ENCODE results near the gene ANAPC4.

ANAPC4 gene

DNA sequence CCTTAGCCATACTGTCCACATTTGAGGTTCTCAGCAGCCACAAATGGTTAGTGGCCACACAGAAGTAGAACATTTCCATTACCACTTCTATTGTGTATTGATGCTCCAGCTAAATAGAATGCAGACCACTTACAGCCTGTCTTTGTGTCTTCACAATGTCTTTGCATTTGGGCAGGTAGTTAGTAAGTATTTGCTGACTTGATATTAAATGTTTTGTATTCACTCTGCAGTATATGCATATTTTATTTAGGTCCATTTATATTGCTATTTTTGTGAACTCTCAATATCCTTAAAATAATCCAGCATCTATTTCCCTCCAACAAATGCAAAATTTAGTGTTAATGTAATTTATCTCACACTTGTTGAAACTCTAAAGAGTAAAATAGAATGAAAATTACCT, 26.6 kb downstream of the ANAPC4 start:
- Histone ChIP-seq H3K27me3 (ENCODE audit: control insufficient read depth, low read length) (no peaks in the 10 kb centered on the region), H4K20me1 (ENCODE audit: control insufficient read depth, insufficient read depth, low read depth, low read length) (no peaks in the 10 kb centered on the region), H3F3A (ENCODE audit: control insufficient read depth, insufficient read depth) (no peaks in the 10 kb centered on the region), H3K27ac (ENCODE audit: low read depth, low read length) (no peak overlapping the region), H3K4me3 (ENCODE audit: low read length) (no peak overlapping the region), H3K9me2 (replicated peaks; ENCODE audit: control insufficient read depth, low read length) (no peaks in the 10 kb centered on the region), H3K79me2 (ENCODE audit: control insufficient read depth, low read length) (no peaks in the 10 kb centered on the region), H3K4me2 (ENCODE audit: low read length) (no peak overlapping the region), H3K4me1 (ENCODE audit: control insufficient read depth, low read length) (no peaks in the 10 kb centered on the region), H3K36me3 (ENCODE audit: control insufficient read depth, low read length) (peaks cover 81% of the 10 kb centered on the region), H3K9me3 (ENCODE audit: control insufficient read depth, insufficient read depth, low read length) (no peaks in the 10 kb centered on the region)
- TF ChIP-seq CTCF (IDR thresholded peaks at IDR 0.05; ENCODE audit: low read depth, low read length, poor library complexity, severe bottlenecking) (no peak), EZH2phosphoT487 (IDR thresholded peaks at IDR 0.05; ENCODE audit: borderline replicate concordance, low read length) (no peak)

- Histone ChIP-seq H4K20me1 (ENCODE audit: control insufficient read depth, insufficient read depth, low read depth, low read length) (no peaks in the 10 kb centered on the region), H3F3A (ENCODE audit: control insufficient read depth, insufficient read depth) (no peaks in the 10 kb centered on the region), H3K9me2 (replicated peaks; ENCODE audit: control insufficient read depth, low read length) (no peaks in the 10 kb centered on the region), H3K4me1 (ENCODE audit: control insufficient read depth, low read length) (no peaks in the 10 kb centered on the region), H3K4me2 (ENCODE audit: low read length) (no peak overlapping the region), H3K9me3 (ENCODE audit: control insufficient read depth, insufficient read depth, low read length) (no peaks in the 10 kb centered on the region), H3K27me3 (ENCODE audit: control insufficient read depth, low read length) (no peaks in the 10 kb centered on the region), H3K36me3 (ENCODE audit: control insufficient read depth, low read length) (peaks cover 86% of the 10 kb centered on the region), H3K79me2 (ENCODE audit: control insufficient read depth, low read length) (no peaks in the 10 kb centered on the region), H3K4me3 (ENCODE audit: low read length) (no peak overlapping the region), H3K27ac (ENCODE audit: low read depth, low read length) (no peak overlapping the region)
- no peak for TF ChIP-seq EZH2phosphoT487 (IDR thresholded peaks at IDR 0.05; ENCODE audit: borderline replicate concordance, low read length)
- TF ChIP-seq CTCF (IDR thresholded peaks at IDR 0.05; ENCODE audit: low read depth, low read length, poor library complexity, severe bottlenecking), result no peak
Observed at GRCh38 chr4:25405453-25405852, 28.4 kb downstream of the ANAPC4 start.

GRCh38 chr4:25406081-25406692, 29.1 kb downstream of the ANAPC4 start:
- Histone ChIP-seq H3K79me2 (ENCODE audit: control insufficient read depth, low read length) (no peaks in the 10 kb centered on the region), H3K27me3 (ENCODE audit: control insufficient read depth, low read length) (no peaks in the 10 kb centered on the region), H3K27ac (ENCODE audit: low read depth, low read length) (no peak overlapping the region), H4K20me1 (ENCODE audit: control insufficient read depth, insufficient read depth, low read depth, low read length) (no peaks in the 10 kb centered on the region), H3F3A (ENCODE audit: control insufficient read depth, insufficient read depth) (no peaks in the 10 kb centered on the region), H3K4me3 (ENCODE audit: low read length) (no peak overlapping the region), H3K9me3 (ENCODE audit: control insufficient read depth, insufficient read depth, low read length) (no peaks in the 10 kb centered on the region), H3K4me2 (ENCODE audit: low read length) (no peak overlapping the region), H3K36me3 (ENCODE audit: control insufficient read depth, low read length) (peaks cover 87% of the 10 kb centered on the region), H3K9me2 (replicated peaks; ENCODE audit: control insufficient read depth, low read length) (no peaks in the 10 kb centered on the region), H3K4me1 (ENCODE audit: control insufficient read depth, low read length) (no peaks in the 10 kb centered on the region)
- TF ChIP-seq CTCF (IDR thresholded peaks at IDR 0.05; ENCODE audit: low read depth, low read length, poor library complexity, severe bottlenecking) (no peak), EZH2phosphoT487 (IDR thresholded peaks at IDR 0.05; ENCODE audit: borderline replicate concordance, low read length) (no peak)

Data from DOHH2 (cell line).